ENCODE measurements around the gene C11orf24.

Gene C11orf24

DNA sequence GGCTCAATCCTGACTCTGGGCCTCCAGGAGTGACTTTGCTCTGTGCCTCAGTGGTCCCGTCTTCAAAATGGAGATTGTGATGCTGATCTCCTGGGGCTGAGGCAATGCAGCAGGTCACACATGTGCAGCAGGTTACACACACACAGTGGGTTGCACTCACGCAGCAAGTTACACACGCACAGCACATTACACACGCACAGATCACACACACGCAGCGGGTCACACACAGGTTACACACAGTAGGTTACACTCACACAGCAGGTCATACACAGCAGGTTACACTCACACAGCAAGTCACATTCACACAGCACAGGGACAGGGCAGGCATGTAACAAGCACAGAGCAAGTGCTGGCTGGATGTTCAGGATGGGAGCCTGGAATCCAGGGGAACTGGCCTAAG, 11.3 kb downstream of the C11orf24 start:
- TF ChIP-seq, protein P1, sequence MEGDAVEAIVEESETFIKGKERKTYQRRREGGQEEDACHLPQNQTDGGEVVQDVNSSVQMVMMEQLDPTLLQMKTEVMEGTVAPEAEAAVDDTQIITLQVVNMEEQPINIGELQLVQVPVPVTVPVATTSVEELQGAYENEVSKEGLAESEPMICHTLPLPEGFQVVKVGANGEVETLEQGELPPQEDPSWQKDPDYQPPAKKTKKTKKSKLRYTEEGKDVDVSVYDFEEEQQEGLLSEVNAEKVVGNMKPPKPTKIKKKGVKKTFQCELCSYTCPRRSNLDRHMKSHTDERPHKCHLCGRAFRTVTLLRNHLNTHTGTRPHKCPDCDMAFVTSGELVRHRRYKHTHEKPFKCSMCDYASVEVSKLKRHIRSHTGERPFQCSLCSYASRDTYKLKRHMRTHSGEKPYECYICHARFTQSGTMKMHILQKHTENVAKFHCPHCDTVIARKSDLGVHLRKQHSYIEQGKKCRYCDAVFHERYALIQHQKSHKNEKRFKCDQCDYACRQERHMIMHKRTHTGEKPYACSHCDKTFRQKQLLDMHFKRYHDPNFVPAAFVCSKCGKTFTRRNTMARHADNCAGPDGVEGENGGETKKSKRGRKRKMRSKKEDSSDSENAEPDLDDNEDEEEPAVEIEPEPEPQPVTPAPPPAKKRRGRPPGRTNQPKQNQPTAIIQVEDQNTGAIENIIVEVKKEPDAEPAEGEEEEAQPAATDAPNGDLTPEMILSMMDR (IDR thresholded peaks at IDR 0.05; ENCODE audit: low read depth, low read length): no peak
- no peak for DNase-seq (ENCODE audit: low read depth, low spot score)
- in situ Hi-C loops (cut with HindIII; ENCODE audit: low sequenced_read_pairs): no loop called here
- H3K4me3 ChIP-seq (ENCODE audit: low read depth, low read length): no peak overlapping the region

DNA sequence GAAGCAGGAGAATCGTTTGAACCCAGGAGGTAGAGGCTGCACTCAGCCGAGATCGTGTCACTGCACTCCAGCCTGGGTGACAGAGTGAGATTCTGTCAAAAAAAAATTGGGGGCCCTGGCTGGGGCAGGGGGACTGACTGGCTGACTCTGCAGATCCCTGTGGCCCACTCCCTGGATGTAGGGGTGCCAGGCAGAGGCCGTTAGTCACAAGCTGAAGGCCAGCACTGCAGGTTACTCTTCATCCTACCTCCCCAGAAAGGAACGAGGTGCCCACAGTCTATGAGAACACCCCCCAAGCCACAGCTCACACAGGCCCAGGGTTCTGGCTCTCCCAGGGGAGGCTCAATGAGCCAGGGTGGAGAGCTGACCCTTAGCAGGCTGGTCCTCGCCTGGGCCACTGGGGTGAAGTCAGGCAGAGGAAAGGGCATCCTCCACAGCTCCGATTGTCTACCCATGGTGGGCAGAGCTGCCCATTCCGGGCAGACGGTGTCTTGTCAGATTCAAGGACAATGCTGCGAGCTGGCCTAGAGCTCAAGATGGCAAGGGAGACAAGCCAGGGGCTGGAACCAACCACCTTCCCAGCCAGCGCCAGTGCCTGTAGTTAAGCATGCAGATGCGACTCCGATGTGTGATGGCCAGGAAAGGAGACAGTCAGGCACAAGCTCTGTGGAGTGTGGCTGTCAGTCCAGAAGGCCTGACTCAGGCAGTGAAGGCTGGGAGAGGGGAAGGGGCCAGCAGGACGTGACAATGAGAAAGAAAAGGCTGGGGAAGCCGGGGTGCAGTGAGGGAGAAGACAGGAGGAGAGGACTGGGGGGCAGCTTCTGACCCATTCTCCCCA, 12.4 kb downstream of the C11orf24 start:
- DNase-seq (ENCODE audit: low read depth, low spot score): no peak
- no peak overlapping the region for H3K4me3 ChIP-seq (ENCODE audit: low read depth, low read length)
- TF ChIP-seq, protein P1 (IDR thresholded peaks at IDR 0.05; ENCODE audit: low read depth, low read length): no peak
- in situ Hi-C loops (cut with HindIII; ENCODE audit: low sequenced_read_pairs): no loop called here

DNA sequence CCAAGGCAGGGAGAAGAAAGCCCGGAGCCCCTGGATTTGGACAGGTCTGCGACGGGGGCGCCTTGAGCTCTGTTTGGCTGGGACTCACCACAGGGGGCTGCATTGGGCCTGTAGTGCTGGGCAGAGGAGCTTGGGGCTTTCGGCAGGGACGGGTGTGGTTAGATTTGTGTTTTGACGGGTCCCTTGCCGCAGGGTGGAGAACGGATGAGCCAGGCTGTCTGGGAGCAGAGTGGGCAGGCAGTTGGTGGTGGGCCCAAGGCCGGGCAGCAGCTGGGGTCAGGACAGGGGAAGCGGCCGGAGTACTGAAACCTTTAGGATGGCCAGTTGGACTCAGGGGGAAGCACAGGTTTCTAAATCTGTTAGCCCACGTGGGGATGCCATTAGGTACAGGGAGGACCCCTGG, 13.4 kb downstream of the C11orf24 start:
- TF ChIP-seq, protein P1 (IDR thresholded peaks at IDR 0.05; ENCODE audit: low read depth, low read length): no peak
- DNase-seq (ENCODE audit: low read depth, low spot score): no peak
- in situ Hi-C loops (cut with HindIII; ENCODE audit: low sequenced_read_pairs): no loop called here
- H3K4me3 ChIP-seq (ENCODE audit: low read depth, low read length): no peak overlapping the region

DNA sequence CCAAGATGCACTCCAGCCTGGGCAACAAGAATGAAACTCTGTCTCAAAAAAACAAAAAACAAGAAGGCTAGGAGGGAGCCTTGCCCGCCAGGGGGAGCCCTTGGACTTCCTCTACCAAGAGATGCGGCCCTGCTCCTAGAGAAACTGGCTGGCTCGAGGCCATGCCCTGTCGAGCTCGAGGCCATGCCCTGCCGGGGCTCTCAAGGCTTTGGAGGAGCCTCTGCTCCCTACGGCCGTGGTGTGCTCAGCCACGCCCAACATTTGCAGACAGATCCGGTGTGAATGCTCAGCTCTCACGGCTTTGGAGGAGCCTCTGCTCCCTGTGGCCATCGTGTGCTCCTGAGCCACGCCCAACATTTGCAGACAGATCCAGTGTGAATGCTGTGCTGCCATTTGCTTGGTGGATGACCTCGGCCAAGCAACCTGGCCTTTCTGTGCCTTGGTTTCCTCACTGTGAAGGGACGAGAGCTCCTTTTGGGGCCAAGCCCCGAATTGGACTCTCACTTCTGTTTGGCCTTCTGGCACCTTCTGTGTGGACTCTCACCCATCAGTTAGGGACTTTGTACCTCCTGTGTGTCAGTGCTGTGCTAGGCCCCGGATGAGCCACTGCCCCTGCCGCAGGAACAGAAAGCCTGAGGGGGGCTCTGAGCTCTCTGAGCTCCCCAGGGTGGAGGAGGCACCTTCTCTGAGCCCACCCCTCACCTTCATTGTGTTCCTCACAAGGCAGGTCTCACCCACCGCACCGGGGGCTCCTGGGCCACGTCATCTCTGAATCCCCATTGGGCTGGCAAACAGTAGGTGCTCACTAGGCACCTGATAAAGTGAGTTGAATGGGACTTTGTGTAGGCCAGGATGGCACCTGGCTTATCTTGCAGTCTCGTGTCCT, 14.1 kb downstream of the C11orf24 start:
- TF ChIP-seq, protein P1 (IDR thresholded peaks at IDR 0.05; ENCODE audit: low read depth, low read length): peak; percentile 81
- no peak overlapping the region for H3K4me3 ChIP-seq (ENCODE audit: low read depth, low read length)
- peak; percentile 90 for DNase-seq (ENCODE audit: low read depth, low spot score)
- in situ Hi-C loops (cut with HindIII; ENCODE audit: low sequenced_read_pairs): no loop called here

DNA sequence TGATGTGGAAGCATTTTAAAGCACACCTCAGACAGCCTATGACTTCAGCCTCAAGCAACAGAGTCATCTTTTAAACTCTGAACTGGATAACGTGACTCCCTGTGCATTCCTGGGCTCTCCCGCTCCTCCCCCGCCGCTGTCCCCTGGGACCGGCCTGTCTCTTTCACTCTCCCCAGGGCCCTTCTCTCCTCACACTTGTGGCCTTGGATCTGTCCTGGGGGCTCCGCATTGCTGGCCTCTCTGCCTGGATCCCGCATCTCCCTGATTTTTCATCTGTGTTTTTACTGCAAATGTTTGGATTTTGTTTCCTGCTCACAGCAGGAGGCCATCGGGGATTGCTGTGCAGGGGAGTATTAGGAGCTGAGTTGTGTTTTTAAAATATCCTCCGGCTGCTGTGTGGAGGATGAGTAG, 15.4 kb downstream of the C11orf24 start:
- no peak overlapping the region for H3K4me3 ChIP-seq (ENCODE audit: low read depth, low read length)
- in situ Hi-C loops (cut with HindIII; ENCODE audit: low sequenced_read_pairs): no loop called here
- TF ChIP-seq, protein P1 (IDR thresholded peaks at IDR 0.05; ENCODE audit: low read depth, low read length): no peak
- peak; percentile 67 for DNase-seq (ENCODE audit: low read depth, low spot score)

DNA sequence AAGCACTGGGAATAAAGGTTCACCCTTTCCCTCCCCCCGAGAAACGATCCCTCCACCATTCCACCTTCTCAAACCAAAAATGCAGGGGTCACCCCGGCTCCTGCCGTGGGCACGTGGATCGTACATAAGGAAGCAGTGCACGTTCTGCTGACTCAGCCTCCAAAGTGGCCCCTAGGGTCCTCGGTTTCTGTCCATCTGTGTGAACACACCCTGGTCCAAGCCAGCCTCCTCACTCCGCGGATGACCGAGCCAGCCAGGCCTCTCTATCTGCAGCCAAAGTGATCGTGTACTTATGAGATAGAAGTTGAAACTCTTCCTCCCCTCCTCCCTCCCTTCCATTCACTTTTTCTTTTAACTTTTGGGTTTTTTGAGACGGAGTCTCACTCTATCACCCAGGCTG, 16.2 kb downstream of the C11orf24 start:
- TF ChIP-seq, protein P1 (IDR thresholded peaks at IDR 0.05; ENCODE audit: low read depth, low read length): no peak
- H3K4me3 ChIP-seq (ENCODE audit: low read depth, low read length): no peak overlapping the region
- in situ Hi-C loops (cut with HindIII; ENCODE audit: low sequenced_read_pairs): no loop called here
- peak; percentile 9 for DNase-seq (ENCODE audit: low read depth, low spot score)
